Skeletal muscle satellite cell (primary cell): ENCODE data around the gene ABCG2. TPM values are rescaled to one million over a fixed set of nuclear protein-coding genes. Genes with fewer than 3 reads are reported as not detected.

Experiments
- small RNA-seq: library from RNA; depleted of rRNA; stranded (forward); fragments of <200 nt; gene quantifications from one replicate; pipeline ENCODE3, GENCODE V24; 2012

The ABCG2 gene

Small RNA genes within 50 kb of the gene (small RNA-seq; reads per million reads assigned to genes)
- not detected for gene RNU6-818P
- gene RNU6ATAC31P, result not detected
